ENCODE measurements around the gene AAGAB.

DNA sequence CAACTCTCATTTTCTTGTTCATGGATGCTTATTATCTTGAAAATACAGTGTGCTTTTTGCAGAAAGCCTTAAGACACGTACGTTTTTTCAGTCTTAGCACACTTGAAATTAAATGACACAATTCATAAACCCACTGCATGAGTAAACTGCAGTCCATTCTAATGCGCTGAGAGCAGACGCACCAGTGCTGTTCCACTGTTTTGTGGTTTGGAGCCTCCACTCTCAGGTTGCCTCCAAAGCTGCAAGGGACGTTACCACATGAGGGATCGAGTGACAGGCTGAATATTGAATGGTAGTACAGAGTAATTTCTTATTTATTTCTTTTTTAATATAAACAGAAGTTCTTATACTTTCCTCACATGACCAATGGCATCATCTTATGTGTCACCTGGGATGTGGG lies 12.4 kb upstream of the AAGAB start:
- TF ChIP-seq EZH2 (optimal IDR thresholded peaks at IDR 0.05; ENCODE audit: low read depth, low read length) (no peak), EZH2phosphoT487 (IDR thresholded peaks at IDR 0.05; ENCODE audit: low read length) (no peak)
- TF ChIP-seq, protein P1, sequence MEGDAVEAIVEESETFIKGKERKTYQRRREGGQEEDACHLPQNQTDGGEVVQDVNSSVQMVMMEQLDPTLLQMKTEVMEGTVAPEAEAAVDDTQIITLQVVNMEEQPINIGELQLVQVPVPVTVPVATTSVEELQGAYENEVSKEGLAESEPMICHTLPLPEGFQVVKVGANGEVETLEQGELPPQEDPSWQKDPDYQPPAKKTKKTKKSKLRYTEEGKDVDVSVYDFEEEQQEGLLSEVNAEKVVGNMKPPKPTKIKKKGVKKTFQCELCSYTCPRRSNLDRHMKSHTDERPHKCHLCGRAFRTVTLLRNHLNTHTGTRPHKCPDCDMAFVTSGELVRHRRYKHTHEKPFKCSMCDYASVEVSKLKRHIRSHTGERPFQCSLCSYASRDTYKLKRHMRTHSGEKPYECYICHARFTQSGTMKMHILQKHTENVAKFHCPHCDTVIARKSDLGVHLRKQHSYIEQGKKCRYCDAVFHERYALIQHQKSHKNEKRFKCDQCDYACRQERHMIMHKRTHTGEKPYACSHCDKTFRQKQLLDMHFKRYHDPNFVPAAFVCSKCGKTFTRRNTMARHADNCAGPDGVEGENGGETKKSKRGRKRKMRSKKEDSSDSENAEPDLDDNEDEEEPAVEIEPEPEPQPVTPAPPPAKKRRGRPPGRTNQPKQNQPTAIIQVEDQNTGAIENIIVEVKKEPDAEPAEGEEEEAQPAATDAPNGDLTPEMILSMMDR (IDR thresholded peaks at IDR 0.05; ENCODE audit: low read length), result no peak
